Esophagus muscularis mucosa (tissue), 4 donors: ENCODE results near the gene DPH2. TPM values are rescaled to one million over a fixed set of nuclear protein-coding genes. Genes with fewer than 3 reads are reported as not detected.

Experiments used
- DNase-seq: peaks from one replicate; pipeline ENCODE4 v3.0.0-alpha.2; 2017; ENCODE audit errors: extremely low spot score
- H3K27ac ChIP-seq, 4 donors: fragments of 200-600 bp; sonication (generic); replicated peaks in 1 of 4; 1 replicate in 3 of 4; 2 replicates in 1 of 4; pipeline ENCODE4 v1.5.1; 2016 to 2019; ENCODE audit warnings: mild to moderate bottlenecking in 1 of 4
- H3K27me3 ChIP-seq, 4 donors: fragments of 200-600 bp; sonication (generic); one replicate each; pipeline versions ENCODE4 v1.5.1 to v1.6.0; 2016 to 2019
- H3K36me3 ChIP-seq, 4 donors: fragments of 200-600 bp; sonication (generic); one replicate each; pipeline ENCODE4 v1.5.1; 2016 to 2019
- H3K4me1 ChIP-seq, 4 donors: fragments of 200-600 bp; sonication (generic); one replicate each; pipeline ENCODE4 v1.5.1; 2016 to 2019
- H3K4me3 ChIP-seq, 4 donors: fragments of 200-600 bp; sonication (generic); 1 replicate in 2 of 4; 2 replicates in 2 of 4; pipeline ENCODE4 v1.5.1; 2016 to 2019; ENCODE audit warnings: mild to moderate bottlenecking in 4 of 4, moderate library complexity in 1 of 4
- H3K9me3 ChIP-seq, 4 donors: fragments of 200-600 bp; sonication (generic); 1 replicate in 3 of 4; 2 replicates in 1 of 4; pipeline ENCODE4 v1.5.1; 2016 to 2019
- CTCF ChIP-seq, 3 experiments: fragments of 200-600 bp in 2 of 3; fragments of 450-650 bp in 1 of 3; sonication (generic) in 2 of 3; IDR thresholded peaks; one replicate each; pipeline ENCODE4 v1.5.1; 2017 to 2019; ENCODE audit warnings: antibody characterized with exemption in 3 of 3, mild to moderate bottlenecking in 2 of 3, moderate library complexity in 1 of 3
- EP300 ChIP-seq: sonication (generic); formaldehyde crosslinking; IDR thresholded peaks from one replicate; pipeline ENCODE4 v1.6.1; 2017; ENCODE audit warnings: antibody characterized with exemption
- POLR2A ChIP-seq: fragments of 450-650 bp; IDR thresholded peaks from one replicate; pipeline ENCODE4 v1.6.1; 2017; ENCODE audit warnings: antibody characterized with exemption, moderate library complexity, mild to moderate bottlenecking, low read depth
- POLR2AphosphoS5 ChIP-seq, 2 donors: sonication (generic); formaldehyde crosslinking; IDR thresholded peaks; one replicate each; pipeline ENCODE4 v1.6.1; 2017; ENCODE audit warnings: antibody characterized with exemption in 2 of 2
- WGBS: methylation state at CpG from one replicate; pipeline ENCODE4 v1.1.5; 2018; 5-methylcytosine and 5-hydroxymethylcytosine counted together
- intact Hi-C: fragments of 100-400 bp; cut with DNase I; formaldehyde crosslinking; loops from one replicate; pipeline ENCODE4 v1.15.1; 2023
- total RNA-seq, 4 donors: library from RNA; depleted of rRNA; stranded (reverse); fragments of >200 nt; gene quantifications; one replicate each; pipeline versions ENCODE4 v1.1.0 to v1.2.1, GENCODE V29; 2016

DPH2 gene
- total RNA-seq, 4 donors from 2014 or later = 13.7 to 29.2 (median 19.2) TPM

- Histone ChIP-seq H3K4me3 (no peak overlapping the region), H3K27ac (no peak overlapping the region), H3K36me3 (peaks cover 0 to 45% (median 25%) of the 10 kb centered on the region in 4 donors), H3K9me3 (no peaks in the 10 kb centered on the region), H3K4me1 (peaks cover 19 to 36% (median 26%) of the 10 kb centered on the region in 4 donors), H3K27me3 (no peaks in the 10 kb centered on the region)
- 82% methylated on average over 15 of the region's 15 CpGs for WGBS
- TF ChIP-seq EP300 (no peak), POLR2AphosphoS5 (IDR thresholded peaks at IDR 0.05) (no peak), POLR2A (no peak), CTCF (IDR thresholded peaks at IDR 0.05) (no peak)
- intact Hi-C loops = no loop called here
- DNase-seq = no peak
Measured at GRCh38 chr1:43982808-43983207, 13.0 kb downstream of the DPH2 start.

GRCh38 chr1:43983253-43983899 lies 13.6 kb downstream of the DPH2 start:
- peaks cover 0 to 40% (median 21%) of the 10 kb centered on the region in 4 donors for H3K36me3 ChIP-seq
- H3K9me3 ChIP-seq = no peaks in the 10 kb centered on the region
- H3K4me1 ChIP-seq = peaks cover 14 to 31% (median 20%) of the 10 kb centered on the region in 4 donors
- TF ChIP-seq CTCF (IDR thresholded peaks at IDR 0.05) = no peak
- no peak for TF ChIP-seq POLR2AphosphoS5 (IDR thresholded peaks at IDR 0.05)
- no peak for TF ChIP-seq EP300
- TF ChIP-seq POLR2A = no peak
- H3K27ac ChIP-seq = no peak overlapping the region
- no peak for DNase-seq
- H3K4me3 ChIP-seq = no peak overlapping the region
- H3K27me3 ChIP-seq = no peaks in the 10 kb centered on the region
- WGBS = 78% methylated on average over 12 of the region's 12 CpGs
- intact Hi-C loops = no loop called here

- 91% methylated on average over 7 of the region's 16 CpGs for WGBS
- Histone ChIP-seq H3K9me3 (no peaks in the 10 kb centered on the region), H3K36me3 (peaks cover 0 to 39% (median 21%) of the 10 kb centered on the region in 4 donors), H3K27me3 (no peaks in the 10 kb centered on the region), H3K27ac (no peak overlapping the region), H3K4me1 (peaks cover 7 to 19% (median 11%) of the 10 kb centered on the region in 4 donors), H3K4me3 (no peak overlapping the region)
- no peak for DNase-seq
- intact Hi-C loops = no loop called here
- TF ChIP-seq EP300 (no peak), POLR2AphosphoS5 (IDR thresholded peaks at IDR 0.05) (no peak), CTCF (IDR thresholded peaks at IDR 0.05) (no peak), POLR2A (no peak)
Measured at GRCh38 chr1:43984855-43985254, 15.0 kb downstream of the DPH2 start.

- Histone ChIP-seq H3K36me3 (peaks cover 0 to 38% (median 21%) of the 10 kb centered on the region in 4 donors), H3K27me3 (no peaks in the 10 kb centered on the region), H3K4me1 (peaks cover 7 to 16% (median 9%) of the 10 kb centered on the region in 4 donors), H3K4me3 (no peak overlapping the region), H3K27ac (no peak overlapping the region), H3K9me3 (no peaks in the 10 kb centered on the region)
- intact Hi-C loops = no loop called here
- TF ChIP-seq EP300 (no peak), CTCF (IDR thresholded peaks at IDR 0.05) (no peak), POLR2AphosphoS5 (IDR thresholded peaks at IDR 0.05) (no peak), POLR2A (no peak)
- no peak for DNase-seq
- 88% methylated on average over 4 of the region's 4 CpGs for WGBS
Measured at GRCh38 chr1:43985984-43986595, 16.3 kb downstream of the DPH2 start.
